Mucosa of stomach (tissue), 1 donor: ENCODE data around the gene CD48.
"Not testable (repeated sequence)": the region's sequence is repeated elsewhere in the genome, so short reads cannot be mapped to it uniquely, and the experiment has no call there.

Source experiments
- H3K27me3 ChIP-seq: one replicate; pipeline ENCODE4 v1.7.0; 2013; ENCODE audit warnings: mild to moderate bottlenecking, low read length; ENCODE audit not compliant: control insufficient read depth, insufficient read depth
- H3K36me3 ChIP-seq: one replicate; pipeline ENCODE4 v1.7.0; 2013; ENCODE audit warnings: low read length; ENCODE audit not compliant: control insufficient read depth, insufficient read depth
- H3K4me1 ChIP-seq: one replicate; pipeline ENCODE4 v1.7.0; 2013; ENCODE audit warnings: mild to moderate bottlenecking, low read length; ENCODE audit not compliant: control insufficient read depth, insufficient read depth
- H3K4me3 ChIP-seq: one replicate; pipeline ENCODE4 v1.7.0; 2013; ENCODE audit warnings: low read length
- H3K9ac ChIP-seq: one replicate; pipeline ENCODE4 v1.7.0; 2013; ENCODE audit warnings: mild to moderate bottlenecking, low read length, moderate library complexity
- H3K9me3 ChIP-seq: one replicate; pipeline ENCODE4 v1.7.0; 2013; ENCODE audit warnings: mild to moderate bottlenecking, low read length, moderate library complexity; ENCODE audit not compliant: control insufficient read depth
- donor health status: Pancreatic carcinoma.

Gene CD48

DNA sequence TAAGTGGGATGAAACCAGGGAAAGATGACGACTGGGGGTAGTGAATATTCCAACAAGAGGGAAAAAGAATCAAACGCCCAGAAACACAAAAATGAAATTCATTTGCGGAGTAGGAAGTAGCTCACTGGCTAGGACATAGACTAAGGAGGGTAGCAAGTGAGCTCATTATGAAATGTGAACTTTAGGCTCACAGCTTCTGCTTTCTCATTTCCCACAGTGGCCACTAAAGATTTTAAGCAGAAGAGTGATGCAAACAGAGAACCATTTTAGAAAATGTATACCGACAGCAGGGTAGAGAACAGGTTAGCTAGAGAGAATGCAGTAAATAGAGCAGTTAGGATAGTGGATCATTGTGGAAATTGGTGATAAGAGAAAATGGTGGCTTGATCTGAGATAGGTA lies 3.5 kb downstream of the CD48 start:
- no peak overlapping the region for H3K4me3 ChIP-seq
- H3K27me3 ChIP-seq = no peaks in the 10 kb centered on the region
- no peaks in the 10 kb centered on the region for H3K36me3 ChIP-seq
- H3K9ac ChIP-seq = no peak overlapping the region
- no peaks in the 10 kb centered on the region for H3K4me1 ChIP-seq
- no peaks in the 10 kb centered on the region for H3K9me3 ChIP-seq

DNA sequence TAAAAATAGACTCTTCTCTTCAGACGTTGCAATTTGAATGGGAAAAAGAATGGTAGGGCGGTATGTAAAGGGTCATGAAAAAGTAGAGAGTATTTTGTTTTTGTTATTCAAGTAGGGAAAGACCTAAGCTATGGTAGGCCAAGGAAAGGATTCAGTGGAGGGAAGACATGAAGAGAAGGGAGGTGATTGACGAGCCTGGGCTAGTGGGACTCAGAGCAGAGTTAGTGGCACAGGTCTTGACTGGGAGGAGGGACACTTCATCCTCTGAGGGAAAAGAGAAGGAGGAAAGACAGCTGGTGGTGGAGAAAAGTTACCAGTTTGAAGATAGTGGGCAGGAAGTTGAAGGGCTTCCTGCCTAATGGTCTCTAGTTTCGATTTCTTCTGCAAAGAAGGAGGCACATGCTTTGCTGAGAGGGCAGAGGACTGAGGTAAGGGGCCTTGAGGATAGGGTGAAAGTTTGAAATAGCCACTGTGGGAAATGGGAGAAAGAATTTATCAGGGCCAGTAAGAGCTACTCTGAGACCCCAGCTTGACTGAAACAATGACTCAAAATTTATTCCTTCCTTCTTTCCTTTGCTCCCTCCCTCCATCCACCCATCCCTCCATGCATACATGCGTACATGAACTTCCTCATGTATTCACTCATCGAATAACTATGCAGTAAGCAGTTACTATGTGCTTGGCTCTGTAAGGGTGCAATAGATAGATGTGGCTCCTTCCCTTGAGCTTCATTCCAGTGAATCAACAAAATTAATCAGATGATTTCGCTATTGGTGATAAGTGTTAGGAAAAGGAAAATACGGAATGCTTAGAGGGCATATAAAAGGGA lies 4.2 kb downstream of the CD48 start:
- no peak overlapping the region for H3K9ac ChIP-seq

DNA sequence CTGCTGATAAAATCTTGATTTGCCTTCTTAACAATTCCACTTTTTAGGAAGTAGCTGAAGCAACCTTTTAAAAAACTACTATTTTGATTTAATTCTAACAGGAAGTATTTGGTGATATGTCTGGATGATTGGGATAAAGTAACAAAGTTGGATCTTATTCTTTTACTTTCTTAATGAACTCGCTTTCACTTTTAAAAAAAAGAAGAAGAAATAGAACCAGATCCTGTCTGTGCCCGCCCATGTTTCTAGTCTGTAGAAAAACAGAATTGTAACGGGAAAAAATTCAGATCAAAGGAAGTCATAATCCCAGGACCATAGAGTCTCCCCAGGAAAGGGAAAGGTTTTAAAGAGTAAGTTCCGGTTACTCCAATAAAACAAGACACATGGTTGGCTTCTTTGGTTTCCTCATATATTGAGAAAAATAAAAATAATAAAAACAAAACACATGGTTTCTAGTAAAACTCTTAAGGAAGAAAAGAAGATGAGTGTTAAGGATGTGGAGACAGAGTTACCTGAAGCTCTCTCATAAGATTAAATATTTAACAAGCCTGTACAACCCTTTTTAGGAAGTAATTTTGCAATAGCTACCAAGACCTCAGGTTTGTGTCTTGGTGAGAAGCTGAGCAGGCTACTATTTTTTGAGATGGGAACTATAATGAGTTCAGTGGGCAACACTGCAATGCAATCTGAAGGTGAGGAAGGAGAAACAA lies 4.9 kb downstream of the CD48 start:
- no peak overlapping the region for H3K9ac ChIP-seq
- H3K36me3 ChIP-seq = no peaks in the 10 kb centered on the region
- H3K9me3 ChIP-seq = no peaks in the 10 kb centered on the region
- H3K4me1 ChIP-seq = no peaks in the 10 kb centered on the region
- H3K4me3 ChIP-seq = no peak overlapping the region
- no peaks in the 10 kb centered on the region for H3K27me3 ChIP-seq

More for the DNA sequence above, 4.2 kb downstream of the CD48 start:
- Histone ChIP-seq H3K4me1 (no peaks in the 10 kb centered on the region), H3K27me3 (no peaks in the 10 kb centered on the region), H3K4me3 (no peak overlapping the region), H3K9me3 (no peaks in the 10 kb centered on the region), H3K36me3 (no peaks in the 10 kb centered on the region)

DNA sequence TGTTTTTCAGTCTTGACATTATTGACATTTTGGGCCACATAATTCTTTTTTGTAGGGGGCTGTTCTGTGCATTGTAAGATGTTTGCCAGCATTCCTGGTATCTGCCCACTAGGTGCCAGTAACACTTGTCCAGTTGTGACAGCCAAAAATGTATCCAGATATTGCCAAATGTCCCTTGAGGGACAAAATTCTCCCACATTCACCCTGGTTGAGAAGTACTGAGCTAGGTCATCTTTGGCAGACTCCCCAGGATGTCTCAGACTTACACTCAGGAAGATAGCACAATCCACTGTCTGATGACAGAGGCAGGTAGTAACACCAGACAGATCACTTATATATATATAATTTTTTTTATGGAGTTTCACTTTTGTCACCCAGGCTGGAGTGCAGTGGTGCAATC lies 5.9 kb downstream of the CD48 start:
- Histone ChIP-seq H3K4me3 (no peak overlapping the region), H3K9me3 (no peaks in the 10 kb centered on the region)

DNA sequence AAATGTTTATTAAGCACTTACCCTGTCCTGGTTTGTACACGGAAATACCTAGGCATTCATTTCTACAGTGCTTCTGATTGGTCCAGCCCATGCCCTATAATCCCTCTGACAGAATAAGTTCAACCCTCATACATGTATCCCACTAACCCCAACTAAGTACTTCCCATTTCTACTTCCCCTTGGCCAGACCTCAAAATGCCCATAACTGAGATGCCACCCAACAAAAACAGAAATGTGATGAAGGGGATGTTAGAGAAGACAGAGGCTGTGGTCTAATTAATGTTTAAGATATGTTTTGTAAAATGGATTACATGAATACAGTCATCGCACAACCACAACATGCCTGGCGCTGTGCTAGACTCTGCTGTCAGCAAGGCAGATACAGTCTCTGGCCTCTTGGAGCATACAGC lies 6.4 kb downstream of the CD48 start:
- H3K9ac ChIP-seq, H3K9me3 ChIP-seq, H3K27me3 ChIP-seq, H3K36me3 ChIP-seq, H3K4me3 ChIP-seq, H3K4me1 ChIP-seq: not testable (repeated sequence)

More for the DNA sequence above, 5.9 kb downstream of the CD48 start:
- no peaks in the 10 kb centered on the region for H3K4me1 ChIP-seq
- H3K36me3 ChIP-seq = no peaks in the 10 kb centered on the region
- H3K9ac ChIP-seq = no peak overlapping the region
- H3K27me3 ChIP-seq = no peaks in the 10 kb centered on the region

DNA sequence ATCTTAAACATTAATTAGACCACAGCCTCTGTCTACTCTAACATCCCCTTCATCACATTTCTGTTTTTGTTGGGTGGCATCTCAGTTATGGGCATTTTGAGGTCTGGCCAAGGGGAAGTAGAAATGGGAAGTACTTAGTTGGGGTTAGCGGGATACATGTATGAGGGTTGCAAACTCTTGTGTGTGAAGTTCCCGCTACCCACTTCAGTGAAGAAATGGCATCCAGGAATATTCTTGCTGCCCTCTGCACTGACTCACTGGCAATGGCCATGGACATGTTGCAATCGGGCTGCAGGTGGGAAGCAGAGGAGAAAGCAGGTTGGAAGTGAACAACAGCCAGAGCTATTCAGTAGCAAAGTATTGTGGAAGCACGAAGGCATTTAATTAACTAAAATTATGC lies 7.4 kb downstream of the CD48 start:
- Histone ChIP-seq H3K36me3 (no peaks in the 10 kb centered on the region), H3K27me3 (no peaks in the 10 kb centered on the region), H3K9me3 (no peaks in the 10 kb centered on the region), H3K4me1 (no peaks in the 10 kb centered on the region), H3K4me3 (no peak overlapping the region), H3K9ac (no peak overlapping the region)

DNA sequence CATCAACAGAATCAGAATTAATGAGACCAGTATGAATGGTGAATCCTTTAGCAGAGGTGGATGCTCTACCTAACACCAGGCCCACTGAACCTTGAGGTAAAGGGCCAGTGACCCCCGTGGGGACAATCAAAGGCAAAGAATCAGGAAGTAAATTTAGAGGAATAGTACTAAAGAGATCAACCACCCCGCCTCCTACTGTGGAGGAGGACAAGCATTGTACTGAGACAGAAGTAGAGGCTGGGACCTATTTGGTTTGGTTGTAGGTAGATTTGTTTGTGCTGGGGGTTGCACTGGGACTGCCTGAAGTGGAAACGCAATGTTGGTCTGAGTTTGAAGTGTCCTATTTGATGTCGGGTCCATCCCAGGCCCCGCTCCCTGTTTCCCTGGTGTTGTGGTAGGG lies 9.5 kb downstream of the CD48 start:
- no peaks in the 10 kb centered on the region for H3K27me3 ChIP-seq
- H3K9me3 ChIP-seq = no peaks in the 10 kb centered on the region
- no peaks in the 10 kb centered on the region for H3K36me3 ChIP-seq
- no peaks in the 10 kb centered on the region for H3K4me1 ChIP-seq
- H3K9ac ChIP-seq = no peak overlapping the region
- H3K4me3 ChIP-seq = no peak overlapping the region

DNA sequence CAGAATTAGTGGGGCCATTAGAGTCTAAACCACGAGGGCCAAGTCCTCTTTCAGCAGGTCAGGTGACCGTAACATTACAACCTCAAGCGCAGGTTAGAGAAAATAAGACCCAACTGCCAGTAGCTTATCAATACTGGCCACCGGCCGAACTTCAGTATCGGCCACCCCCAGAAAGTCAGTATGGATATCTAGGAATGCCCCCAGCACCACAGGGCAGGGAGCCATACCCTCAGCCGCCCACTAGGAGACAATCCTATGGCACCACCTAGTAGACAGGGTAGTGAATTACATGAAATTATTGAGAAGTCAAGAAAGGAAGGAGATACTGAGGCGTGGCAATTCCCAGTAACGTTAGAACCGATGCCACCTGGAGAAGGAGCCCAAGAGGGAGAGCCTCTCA lies 19.2 kb downstream of the CD48 start:
- H3K9ac ChIP-seq, H3K36me3 ChIP-seq, H3K4me3 ChIP-seq, H3K27me3 ChIP-seq, H3K9me3 ChIP-seq, H3K4me1 ChIP-seq: not testable (repeated sequence)

DNA sequence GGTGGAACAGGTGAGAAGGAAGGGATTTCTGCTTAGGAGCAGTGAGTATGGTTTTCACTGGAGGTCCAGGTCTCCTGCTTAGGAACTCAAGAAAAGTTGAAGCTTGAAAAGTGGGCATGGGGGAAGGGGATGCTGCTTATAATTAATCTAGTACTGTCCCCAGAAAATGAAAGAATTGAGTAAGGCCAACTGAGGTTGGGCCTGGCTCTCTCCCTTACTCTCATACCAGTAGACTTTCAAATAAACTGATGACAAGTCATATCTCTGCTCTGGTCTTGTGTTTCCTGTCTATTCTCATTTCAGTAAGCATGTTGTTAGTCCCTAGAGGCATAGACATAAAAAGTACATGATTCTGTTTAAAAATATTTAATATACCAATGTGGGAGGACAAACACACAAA lies 26.4 kb downstream of the CD48 start:
- Histone ChIP-seq H3K27me3 (no peaks in the 10 kb centered on the region), H3K9me3 (no peaks in the 10 kb centered on the region), H3K9ac (no peak overlapping the region), H3K4me3 (no peak overlapping the region), H3K36me3 (no peaks in the 10 kb centered on the region), H3K4me1 (no peaks in the 10 kb centered on the region)

DNA sequence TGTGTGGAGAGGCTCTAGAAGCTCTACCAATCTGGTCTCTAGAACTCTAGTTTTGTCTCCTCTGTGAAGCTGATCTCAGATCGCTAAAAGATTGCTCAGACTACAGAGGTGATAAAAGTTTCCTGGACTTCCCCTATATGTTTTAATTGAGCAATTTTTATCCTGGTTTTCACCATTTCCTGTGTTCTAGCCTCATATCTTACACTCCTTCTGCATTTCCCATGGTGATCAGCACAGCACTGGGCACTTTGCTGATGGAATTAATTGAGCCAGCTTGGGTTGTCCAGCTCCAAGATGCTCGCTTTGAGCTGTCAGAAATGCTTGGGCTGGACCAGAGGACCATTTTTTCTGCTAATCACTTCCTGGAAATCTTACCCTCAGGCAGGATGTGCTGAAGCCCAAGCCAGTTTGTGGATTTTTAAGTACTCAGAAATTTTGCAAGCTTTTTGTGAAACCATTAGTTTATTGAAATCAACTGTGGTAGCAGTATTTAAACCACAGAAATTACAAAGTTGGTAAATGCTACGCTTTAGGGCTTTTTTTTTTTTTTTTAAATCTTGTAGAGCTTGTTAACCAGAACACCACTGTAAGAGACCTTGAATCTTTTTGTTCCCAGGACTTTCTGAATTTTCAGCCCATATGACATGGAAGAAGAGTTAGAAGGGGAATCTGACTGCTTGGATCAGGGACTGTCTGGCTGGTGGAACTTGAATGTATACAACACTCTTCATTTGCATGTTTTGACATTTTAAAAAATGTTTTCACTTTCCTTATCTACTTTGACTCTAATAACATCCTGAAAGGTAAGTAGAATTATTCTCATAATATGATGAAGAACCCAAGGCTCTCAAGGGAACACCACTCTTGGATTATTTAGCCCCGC lies 28.4 kb downstream of the CD48 start:
- Histone ChIP-seq H3K27me3 (no peaks in the 10 kb centered on the region), H3K36me3 (no peaks in the 10 kb centered on the region), H3K4me3 (no peak overlapping the region), H3K9me3 (no peaks in the 10 kb centered on the region), H3K9ac (no peak overlapping the region), H3K4me1 (no peaks in the 10 kb centered on the region)

DNA sequence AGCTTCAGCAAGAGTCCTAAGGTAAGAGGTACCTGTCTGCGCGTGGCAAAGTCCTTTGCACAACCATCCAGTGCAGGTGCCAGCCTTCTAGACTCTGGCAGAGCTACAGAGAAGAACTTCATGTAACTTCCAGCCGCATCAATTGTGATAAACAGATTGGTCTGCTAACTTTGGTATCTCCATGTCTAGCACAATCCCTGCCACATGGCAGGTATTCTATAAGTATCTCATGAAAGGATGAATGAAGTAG lies 29.8 kb downstream of the CD48 start:
- Histone ChIP-seq H3K9ac (no peak overlapping the region), H3K36me3 (no peaks in the 10 kb centered on the region), H3K4me1 (no peaks in the 10 kb centered on the region), H3K4me3 (no peak overlapping the region), H3K9me3 (no peaks in the 10 kb centered on the region), H3K27me3 (no peaks in the 10 kb centered on the region)
